ENCODE measurements around the gene CYB561. TPM values are rescaled to one million over a fixed set of nuclear protein-coding genes. Genes with fewer than 3 reads are reported as not detected.

Gene CYB561
- total and polyA plus RNA-seq, 2 donors (not counting 3 experiments of a cell fraction or from before 2014, with no cell fraction given) = 34.9 to 71.1 TPM

GRCh38 chr17:63490858-63491400, 44.8 kb upstream of the CYB561 start:
- peaks cover 0 to 44% of the 10 kb centered on the region in 2 experiments for H3K36me3 ChIP-seq (ENCODE audit: control insufficient read depth in 2 of 2, extremely low read depth in 1 of 2, insufficient read depth in 2 of 2, low read length in 2 of 2)
- no peak overlapping the region for H3K4me3 ChIP-seq (replicated peaks in 1 of 3; ENCODE audit: insufficient read depth in 1 of 3, low read depth in 1 of 3, low read length in 3 of 3)
- no TSS peak for BruUV-seq (replicated peaks)
- H3K4me2 ChIP-seq (ENCODE audit: insufficient read depth, low read length) = no peak overlapping the region
- TF ChIP-seq JUN (IDR thresholded peaks at IDR 0.05; ENCODE audit: borderline replicate concordance, insufficient read depth, insufficient read length, low read depth) (no peak), MYC (IDR thresholded peaks at IDR 0.05; ENCODE audit: low read depth, low read length) (no peak), EZH2 (IDR thresholded peaks at IDR 0.05; ENCODE audit: borderline replicate concordance, low read depth, low read length, severe bottlenecking) (no peak), POLR2AphosphoS5 (IDR thresholded peaks at IDR 0.05; ENCODE audit: insufficient read depth, low read depth, low read length) (no peak), MAX (IDR thresholded peaks at IDR 0.05; ENCODE audit: insufficient read depth, insufficient read length) (no peak), GATA2 (IDR thresholded peaks at IDR 0.05; ENCODE audit: insufficient read depth, insufficient read length, low read depth, low read length) (no peak), POLR2A (IDR thresholded peaks at IDR 0.05; ENCODE audit: low read depth, low read length) (no peak), FOS (IDR thresholded peaks at IDR 0.05; ENCODE audit: borderline replicate concordance, insufficient read depth, low read length) (no peak)
- TF ChIP-seq, protein P1, sequence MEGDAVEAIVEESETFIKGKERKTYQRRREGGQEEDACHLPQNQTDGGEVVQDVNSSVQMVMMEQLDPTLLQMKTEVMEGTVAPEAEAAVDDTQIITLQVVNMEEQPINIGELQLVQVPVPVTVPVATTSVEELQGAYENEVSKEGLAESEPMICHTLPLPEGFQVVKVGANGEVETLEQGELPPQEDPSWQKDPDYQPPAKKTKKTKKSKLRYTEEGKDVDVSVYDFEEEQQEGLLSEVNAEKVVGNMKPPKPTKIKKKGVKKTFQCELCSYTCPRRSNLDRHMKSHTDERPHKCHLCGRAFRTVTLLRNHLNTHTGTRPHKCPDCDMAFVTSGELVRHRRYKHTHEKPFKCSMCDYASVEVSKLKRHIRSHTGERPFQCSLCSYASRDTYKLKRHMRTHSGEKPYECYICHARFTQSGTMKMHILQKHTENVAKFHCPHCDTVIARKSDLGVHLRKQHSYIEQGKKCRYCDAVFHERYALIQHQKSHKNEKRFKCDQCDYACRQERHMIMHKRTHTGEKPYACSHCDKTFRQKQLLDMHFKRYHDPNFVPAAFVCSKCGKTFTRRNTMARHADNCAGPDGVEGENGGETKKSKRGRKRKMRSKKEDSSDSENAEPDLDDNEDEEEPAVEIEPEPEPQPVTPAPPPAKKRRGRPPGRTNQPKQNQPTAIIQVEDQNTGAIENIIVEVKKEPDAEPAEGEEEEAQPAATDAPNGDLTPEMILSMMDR (IDR thresholded peaks at IDR 0.05; ENCODE audit: extremely low read depth in 1 of 2, insufficient read depth in 1 of 2, low read depth in 1 of 2, low read length in 2 of 2) = no peak
- H3K27me3 ChIP-seq (ENCODE audit: control insufficient read depth in 2 of 2, insufficient read depth in 2 of 2, low read length in 2 of 2) = no peaks in the 10 kb centered on the region
- dilution Hi-C loops (cut with MboI; ENCODE audit: extremely low pct_ligation_motif_present, low sequenced_read_pairs) = no loop called here
- H2AFZ ChIP-seq (ENCODE audit: low read depth, low read length) = no peak overlapping the region
- POLR2A ChIA-PET = no interaction called here
- no peaks in the 10 kb centered on the region for H4K20me1 ChIP-seq (replicated peaks; ENCODE audit: control insufficient read depth, extremely low read depth, insufficient read depth, low read length)
- H3K9me1 ChIP-seq (replicated peaks; ENCODE audit: control insufficient read depth, extremely low read depth, insufficient read depth, low read length) = no peaks in the 10 kb centered on the region
- no peak overlapping the region for H3K27ac ChIP-seq (ENCODE audit: insufficient read depth, low read depth, low read length)
- DNase-seq (ENCODE audit: low read depth, low spot score) (no peak), FAIRE-seq (no peak)
- intact Hi-C loops (cut with micrococcal nuclease) = no loop called here
- no peaks in the 10 kb centered on the region for H3K9me3 ChIP-seq (replicated peaks; ENCODE audit: control insufficient read depth, insufficient read depth, low read length)
- no peaks in the 10 kb centered on the region for H3K79me2 ChIP-seq (ENCODE audit: control insufficient read depth, insufficient read depth, low read length)
- H3K4me1 ChIP-seq (ENCODE audit: control insufficient read depth, extremely low read depth, insufficient read depth, low read length) = no peaks in the 10 kb centered on the region
- CTCF ChIA-PET = interaction anchor here (0.8 to 2.4 kb wide), 4 partner anchors 11 to 65 kb away, joined by 3 to 9 read pairs (median 8); no protein-coding TSS in a partner anchor
- no peak overlapping the region for H3K9ac ChIP-seq (replicated peaks; ENCODE audit: extremely low read depth, insufficient read depth, low read length)

Measured in endothelial cell of umbilical vein (primary cell).